GM13976 (cell line): ENCODE results near the gene DGKZ.

ENCODE experiments used
- DNase-seq: peaks from one replicate; pipeline ENCODE4 v3.0.0; 2012; ENCODE audit warnings: low spot score
- in situ Hi-C: fragments of 300-500 bp; cut with MboI; formaldehyde crosslinking; loops from one replicate; pipeline ENCODE4 v1.12.0; 2022; ENCODE audit warnings: low sequenced_read_pairs, mixed read lengths, inconsistent platforms; ENCODE audit not compliant: unreplicated experiment
- TF ChIP-seq, protein P1 (sequence below): IDR thresholded peaks from 2 replicates; pipeline ENCODE4 v1.5.1; 2012; ENCODE audit warnings: borderline replicate concordance, mild to moderate bottlenecking; ENCODE audit not compliant: insufficient read depth; ENCODE audit errors: extremely low read depth, missing control alignments, control extremely low read depth

The DGKZ gene

DNA sequence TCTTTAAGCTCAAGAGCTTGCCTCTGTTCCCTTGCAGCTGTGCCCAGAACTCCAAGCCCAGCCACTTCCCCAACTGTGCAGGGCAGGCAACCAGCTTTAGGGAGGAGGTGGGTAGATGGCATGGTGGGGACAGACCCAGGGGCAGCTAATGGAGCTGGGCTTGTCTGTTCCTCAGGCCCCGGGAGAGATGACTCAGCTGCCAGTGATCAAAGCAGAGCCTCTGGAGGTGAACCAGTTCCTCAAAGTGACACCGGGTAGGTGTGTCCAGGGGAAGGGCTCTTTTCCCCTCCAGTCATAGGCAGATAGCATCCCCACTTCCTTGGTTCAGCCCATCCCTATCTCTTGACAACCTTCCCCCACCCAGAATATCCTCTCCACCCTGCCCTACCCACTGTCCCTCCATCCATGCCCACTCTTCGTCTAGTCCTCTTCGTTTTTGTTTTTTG, 37.4 kb upstream of the DGKZ start:
- peak; percentile 75 for DNase-seq
- in situ Hi-C loops, result loop anchor here (5.0 kb wide), 1 partner anchor 68 kb away; no protein-coding TSS in a partner anchor
- TF ChIP-seq, protein P1, sequence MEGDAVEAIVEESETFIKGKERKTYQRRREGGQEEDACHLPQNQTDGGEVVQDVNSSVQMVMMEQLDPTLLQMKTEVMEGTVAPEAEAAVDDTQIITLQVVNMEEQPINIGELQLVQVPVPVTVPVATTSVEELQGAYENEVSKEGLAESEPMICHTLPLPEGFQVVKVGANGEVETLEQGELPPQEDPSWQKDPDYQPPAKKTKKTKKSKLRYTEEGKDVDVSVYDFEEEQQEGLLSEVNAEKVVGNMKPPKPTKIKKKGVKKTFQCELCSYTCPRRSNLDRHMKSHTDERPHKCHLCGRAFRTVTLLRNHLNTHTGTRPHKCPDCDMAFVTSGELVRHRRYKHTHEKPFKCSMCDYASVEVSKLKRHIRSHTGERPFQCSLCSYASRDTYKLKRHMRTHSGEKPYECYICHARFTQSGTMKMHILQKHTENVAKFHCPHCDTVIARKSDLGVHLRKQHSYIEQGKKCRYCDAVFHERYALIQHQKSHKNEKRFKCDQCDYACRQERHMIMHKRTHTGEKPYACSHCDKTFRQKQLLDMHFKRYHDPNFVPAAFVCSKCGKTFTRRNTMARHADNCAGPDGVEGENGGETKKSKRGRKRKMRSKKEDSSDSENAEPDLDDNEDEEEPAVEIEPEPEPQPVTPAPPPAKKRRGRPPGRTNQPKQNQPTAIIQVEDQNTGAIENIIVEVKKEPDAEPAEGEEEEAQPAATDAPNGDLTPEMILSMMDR, result no peak

DNA sequence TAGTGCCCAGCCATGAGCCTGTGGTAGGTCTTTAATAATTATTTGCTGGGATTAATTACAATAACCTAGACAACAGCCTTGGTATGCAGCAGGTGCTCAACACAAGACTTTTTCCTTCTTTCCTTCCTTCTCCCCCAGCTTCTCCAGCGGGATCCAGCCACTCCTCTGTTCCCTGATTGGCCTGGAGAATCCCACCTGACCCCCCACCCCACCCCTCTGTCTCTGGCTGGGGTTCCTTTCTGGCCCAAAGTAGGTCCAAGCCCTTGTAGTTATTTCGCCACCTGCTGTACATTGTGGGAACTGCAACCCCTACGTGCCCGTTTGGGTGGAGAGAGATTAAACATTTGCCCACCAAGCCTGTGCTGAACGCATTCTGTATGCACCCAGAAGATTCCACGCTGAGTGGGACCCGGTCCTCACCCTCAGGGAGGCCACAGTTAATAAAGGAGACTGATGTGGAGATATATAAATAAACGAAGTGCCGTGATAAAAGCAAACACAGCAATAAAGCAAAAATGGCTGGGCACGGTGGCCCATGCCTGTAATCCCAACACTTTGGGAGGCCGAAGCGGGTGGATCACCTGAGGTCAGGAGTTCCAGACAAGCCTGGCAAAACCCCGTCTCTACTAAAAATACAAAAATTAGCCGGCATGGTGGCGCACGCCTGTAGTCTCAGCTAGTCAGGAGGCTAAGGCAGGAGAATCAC, 32.1 kb upstream of the DGKZ start:
- TF ChIP-seq, protein P1, result peak; percentile 80
- in situ Hi-C loops, result no loop called here

DNA sequence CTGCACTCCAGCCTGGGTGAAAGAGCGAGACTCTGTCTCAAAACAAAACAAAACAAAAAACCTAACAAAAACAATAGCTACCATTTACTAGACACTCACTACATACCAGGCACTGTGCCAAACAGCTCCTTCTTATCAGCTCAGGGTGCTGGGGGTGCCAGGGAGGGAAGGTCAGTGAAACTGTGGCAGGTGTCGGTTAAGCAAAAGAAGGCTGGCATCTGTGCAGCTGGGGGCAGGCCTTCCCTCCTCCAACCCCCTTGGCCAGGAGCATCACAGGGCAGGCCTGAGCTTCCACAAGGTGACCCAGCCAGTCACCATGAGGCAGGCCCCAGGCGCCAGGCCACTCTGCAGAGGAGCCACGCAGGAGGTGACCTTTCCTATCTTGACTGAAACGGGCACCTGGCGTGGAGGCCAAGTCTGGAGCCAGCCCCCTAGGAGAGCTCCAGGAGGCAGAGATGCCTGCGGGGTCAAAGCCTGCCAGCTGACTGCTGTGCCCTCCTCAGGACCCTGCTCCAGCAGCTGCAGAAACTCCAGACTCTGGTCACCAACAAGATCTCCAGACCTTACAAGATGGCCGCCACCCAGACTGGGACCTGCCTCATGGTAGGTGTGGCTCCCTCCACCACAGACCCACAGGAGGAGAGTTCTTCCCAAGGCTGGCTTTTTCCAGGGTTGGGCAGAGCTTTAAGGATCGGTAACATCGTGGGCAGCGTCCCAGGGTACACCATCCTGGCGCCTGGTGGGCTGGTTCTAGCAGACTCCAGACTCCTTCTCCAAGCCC, 31.3 kb upstream of the DGKZ start:
- in situ Hi-C loops, result no loop called here
- no peak for DNase-seq
- TF ChIP-seq, protein P1, result no peak

More for the DNA sequence above, 32.1 kb upstream of the DGKZ start:
- peak; percentile 87 for DNase-seq

DNA sequence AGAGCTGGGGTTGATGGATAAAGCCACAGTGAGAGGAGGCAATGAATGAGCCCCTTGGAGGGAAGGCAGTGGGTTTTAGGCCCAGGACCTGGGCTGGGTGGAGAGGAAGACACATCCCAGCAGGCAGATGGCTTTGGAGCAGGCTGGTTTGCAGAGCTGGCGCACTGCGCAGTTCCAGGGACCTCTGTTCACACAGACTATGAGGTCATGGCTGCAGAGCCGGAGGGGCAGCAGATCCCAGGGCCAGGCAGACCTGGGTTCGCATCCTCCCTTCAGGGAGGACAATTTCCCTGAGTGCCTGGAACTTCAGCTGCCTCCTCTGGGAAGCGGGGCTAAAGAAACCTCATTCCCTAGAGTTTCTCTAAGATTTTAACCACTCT, 28.2 kb upstream of the DGKZ start:
- TF ChIP-seq, protein P1, result no peak
- in situ Hi-C loops, result no loop called here
- DNase-seq, result no peak

DNA sequence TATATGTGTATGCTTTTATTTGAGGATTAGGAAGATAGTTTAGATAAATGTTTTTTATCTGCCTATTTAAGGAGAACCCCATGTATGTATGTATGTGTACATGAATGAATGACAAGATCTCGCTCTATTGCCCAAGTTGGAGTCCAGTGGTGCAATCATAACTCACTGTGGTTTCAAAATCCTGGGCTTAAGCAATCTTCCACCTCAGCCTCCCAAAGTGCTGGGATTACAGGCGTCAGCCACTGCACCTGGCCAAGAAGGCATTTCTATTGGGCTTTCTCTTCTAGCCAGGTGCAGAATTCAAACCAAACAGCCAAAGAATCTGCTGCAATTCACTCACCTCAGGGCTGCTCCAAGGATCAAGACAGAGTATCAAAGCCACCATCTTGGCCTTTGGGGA, 25.5 kb upstream of the DGKZ start:
- DNase-seq, result no peak

DNA sequence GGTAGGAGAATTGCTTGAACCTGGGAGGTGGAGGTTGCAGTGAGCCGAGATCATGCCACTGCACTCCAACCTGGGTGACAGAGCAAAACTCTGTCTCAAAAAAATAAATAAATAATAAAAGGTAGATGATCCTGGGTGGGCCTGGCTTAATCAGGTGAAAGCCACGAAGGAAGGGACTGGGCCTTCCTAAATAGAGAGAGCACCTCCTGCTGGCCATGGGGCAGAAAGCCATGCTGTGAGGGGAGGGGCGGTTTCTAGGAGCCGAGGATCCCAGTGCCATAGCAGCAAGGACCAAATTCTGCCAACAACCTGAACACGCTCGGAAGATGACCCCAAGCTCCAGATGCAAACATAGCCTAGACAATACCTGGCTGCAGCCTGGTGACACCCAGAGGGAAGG, 24.5 kb upstream of the DGKZ start:
- no peak for DNase-seq
- TF ChIP-seq, protein P1, result no peak
- in situ Hi-C loops, result no loop called here

More for the DNA sequence above, 25.5 kb upstream of the DGKZ start:
- TF ChIP-seq, protein P1, result no peak
- in situ Hi-C loops, result no loop called here
